Right lobe of liver (tissue), 4 donors: ENCODE data around the gene TRIM45.

Experiments
- POLR2A ChIP-seq: fragments of 450-650 bp; IDR thresholded peaks from one replicate; pipeline ENCODE4 v1.6.1; 2017; ENCODE audit warnings: antibody characterized with exemption, mild to moderate bottlenecking
- TF ChIP-seq, protein P1 (sequence below), 4 donors: fragments of 200-600 bp in 3 of 4; fragments of 450-650 bp in 1 of 4; IDR thresholded peaks; one replicate each; pipeline versions ENCODE4 v1.5.1 to v1.8.0; 2016 to 2022; ENCODE audit warnings: antibody characterized with exemption in 4 of 4, mild to moderate bottlenecking in 2 of 4
- donor health status: DM: no; HTN: no; CAD: no.
- donor health status: DM: no; HTN: no; CAD: no.
- donor health status: DM: no; HTN: yes; CAD: no.

DNA sequence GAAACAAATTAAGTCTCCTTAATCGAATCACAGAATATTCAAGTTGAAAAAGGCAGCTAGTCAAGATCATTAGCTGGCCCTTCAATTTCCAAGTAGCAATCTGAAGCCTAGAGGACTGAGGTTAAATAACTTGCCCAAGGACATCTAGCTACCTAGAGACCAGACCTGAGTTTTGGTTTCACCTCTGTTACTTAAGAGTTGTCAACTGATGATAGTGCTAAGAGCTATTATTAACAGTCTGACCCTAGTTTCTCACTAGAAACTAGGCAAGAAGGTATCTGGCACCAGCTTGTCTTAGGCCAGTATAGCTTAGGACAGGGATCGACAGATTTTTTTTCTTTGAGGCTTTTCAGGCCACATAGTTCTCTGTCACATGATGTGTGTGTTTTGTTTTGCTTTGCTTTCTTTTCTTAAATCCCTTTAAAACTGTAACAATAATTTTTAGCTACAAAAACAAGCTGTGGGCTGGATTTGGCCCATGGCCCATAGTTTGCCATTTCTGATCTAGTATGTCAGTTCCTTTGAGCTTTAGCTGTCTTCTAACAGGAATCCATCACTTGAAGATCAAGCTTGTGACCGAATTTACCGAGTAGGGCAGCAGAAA lies 23.2 kb downstream of the TRIM45 start:
- TF ChIP-seq, protein P1, sequence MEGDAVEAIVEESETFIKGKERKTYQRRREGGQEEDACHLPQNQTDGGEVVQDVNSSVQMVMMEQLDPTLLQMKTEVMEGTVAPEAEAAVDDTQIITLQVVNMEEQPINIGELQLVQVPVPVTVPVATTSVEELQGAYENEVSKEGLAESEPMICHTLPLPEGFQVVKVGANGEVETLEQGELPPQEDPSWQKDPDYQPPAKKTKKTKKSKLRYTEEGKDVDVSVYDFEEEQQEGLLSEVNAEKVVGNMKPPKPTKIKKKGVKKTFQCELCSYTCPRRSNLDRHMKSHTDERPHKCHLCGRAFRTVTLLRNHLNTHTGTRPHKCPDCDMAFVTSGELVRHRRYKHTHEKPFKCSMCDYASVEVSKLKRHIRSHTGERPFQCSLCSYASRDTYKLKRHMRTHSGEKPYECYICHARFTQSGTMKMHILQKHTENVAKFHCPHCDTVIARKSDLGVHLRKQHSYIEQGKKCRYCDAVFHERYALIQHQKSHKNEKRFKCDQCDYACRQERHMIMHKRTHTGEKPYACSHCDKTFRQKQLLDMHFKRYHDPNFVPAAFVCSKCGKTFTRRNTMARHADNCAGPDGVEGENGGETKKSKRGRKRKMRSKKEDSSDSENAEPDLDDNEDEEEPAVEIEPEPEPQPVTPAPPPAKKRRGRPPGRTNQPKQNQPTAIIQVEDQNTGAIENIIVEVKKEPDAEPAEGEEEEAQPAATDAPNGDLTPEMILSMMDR (IDR thresholded peaks at IDR 0.05): no peak
- TF ChIP-seq POLR2A: no peak
